DOHH2 (cell line): ENCODE measurements around the gene ALG12.

Experiments used
- H3F3A ChIP-seq: fragments of 200-600 bp; sonication (generic), shearing (Covaris generic); 2 replicates; pipeline ENCODE4 v1.6.0; 2016; ENCODE audit warnings: antibody characterized with exemption, mild to moderate bottlenecking; ENCODE audit not compliant: control insufficient read depth, insufficient read depth
- H3K27ac ChIP-seq: fragments of 200-600 bp; sonication (generic); 2 replicates; pipeline ENCODE4 v1.5.1; 2014; ENCODE audit warnings: low read depth, mild to moderate bottlenecking, low read length, moderate library complexity
- H3K27me3 ChIP-seq: fragments of 200-600 bp; sonication (generic); 2 replicates; pipeline ENCODE4 v1.6.1; 2014; ENCODE audit warnings: mild to moderate bottlenecking, low read length, mixed read lengths; ENCODE audit not compliant: control insufficient read depth
- H3K36me3 ChIP-seq: fragments of 200-600 bp; sonication (generic); 2 replicates; pipeline ENCODE4 v1.6.1; 2014; ENCODE audit warnings: mild to moderate bottlenecking, low read length, moderate library complexity, mixed read lengths; ENCODE audit not compliant: control insufficient read depth
- H3K4me1 ChIP-seq: fragments of 200-600 bp; sonication (generic); 2 replicates; pipeline ENCODE4 v1.6.1; 2014; ENCODE audit warnings: mild to moderate bottlenecking, low read length, mixed read lengths; ENCODE audit not compliant: control insufficient read depth
- H3K4me2 ChIP-seq: fragments of 200-600 bp; sonication (generic); 2 replicates; pipeline ENCODE4 v1.6.0; 2014; ENCODE audit warnings: mild to moderate bottlenecking, low read length, moderate library complexity
- H3K4me3 ChIP-seq: fragments of 200-600 bp; sonication (generic); 2 replicates; pipeline ENCODE4 v1.5.1; 2014; ENCODE audit warnings: mild to moderate bottlenecking, low read length, mixed read lengths
- H3K79me2 ChIP-seq: fragments of 200-600 bp; sonication (generic); 2 replicates; pipeline ENCODE4 v1.6.1; 2014; ENCODE audit warnings: mild to moderate bottlenecking, low read length, mixed read lengths; ENCODE audit not compliant: control insufficient read depth
- H3K9me2 ChIP-seq: fragments of 200-600 bp; sonication (generic); replicated peaks from 2 replicates; pipeline ENCODE4 v1.6.1; 2014; ENCODE audit warnings: mild to moderate bottlenecking, low read length, mixed read lengths; ENCODE audit not compliant: control insufficient read depth
- H3K9me3 ChIP-seq: fragments of 200-600 bp; sonication (generic); 2 replicates; pipeline ENCODE4 v1.6.1; 2014; ENCODE audit warnings: antibody characterized with exemption, low read length, mixed read lengths; ENCODE audit not compliant: control insufficient read depth, insufficient read depth
- H4K20me1 ChIP-seq: fragments of 200-600 bp; sonication (generic); 2 replicates; pipeline ENCODE4 v1.6.0; 2014; ENCODE audit warnings: low read depth, mild to moderate bottlenecking, antibody characterized with exemption, low read length, moderate library complexity; ENCODE audit not compliant: control insufficient read depth, insufficient read depth
- EZH2phosphoT487 ChIP-seq: fragments of 200-600 bp; sonication (generic); IDR thresholded peaks from 2 replicates; pipeline ENCODE4 v1.6.1; 2017; ENCODE audit warnings: borderline replicate concordance, mild to moderate bottlenecking, antibody characterized with exemption, low read length, moderate library complexity, mixed read lengths
- TF ChIP-seq, protein P1 (sequence below): fragments of 200-600 bp; sonication (generic); IDR thresholded peaks from one replicate; pipeline ENCODE4 v1.5.1; 2014; ENCODE audit warnings: antibody characterized with exemption, mild to moderate bottlenecking, low read depth, low read length; ENCODE audit not compliant: poor library complexity, severe bottlenecking

Gene ALG12

DNA sequence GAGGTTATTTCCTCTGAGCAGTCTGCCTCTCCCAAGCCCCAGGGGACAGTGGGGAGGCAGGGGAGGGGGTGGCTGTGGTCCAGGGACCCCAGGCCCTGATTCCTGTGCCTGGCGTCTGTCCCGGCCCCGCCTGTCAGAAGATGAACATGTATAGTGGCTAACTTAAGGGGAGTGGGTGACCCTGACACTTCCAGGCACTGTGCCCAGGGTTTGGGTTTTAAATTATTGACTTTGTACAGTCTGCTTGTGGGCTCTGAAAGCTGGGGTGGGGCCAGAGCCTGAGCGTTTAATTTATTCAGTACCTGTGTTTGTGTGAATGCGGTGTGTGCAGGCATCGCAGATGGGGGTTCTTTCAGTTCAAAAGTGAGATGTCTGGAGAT is 45.4 kb upstream of the ALG12 start:
- no peaks in the 10 kb centered on the region for H3K9me2 ChIP-seq
- H3K79me2 ChIP-seq, result peaks cover 46% of the 10 kb centered on the region
- peaks cover 18% of the 10 kb centered on the region for H3F3A ChIP-seq
- peaks cover 58% of the 10 kb centered on the region for H3K4me1 ChIP-seq
- H4K20me1 ChIP-seq, result peaks cover 21% of the 10 kb centered on the region
- no peaks in the 10 kb centered on the region for H3K27me3 ChIP-seq
- H3K4me3 ChIP-seq, result no peak overlapping the region
- H3K27ac ChIP-seq, result no peak overlapping the region
- peaks cover 40% of the 10 kb centered on the region for H3K36me3 ChIP-seq
- TF ChIP-seq, protein P1, sequence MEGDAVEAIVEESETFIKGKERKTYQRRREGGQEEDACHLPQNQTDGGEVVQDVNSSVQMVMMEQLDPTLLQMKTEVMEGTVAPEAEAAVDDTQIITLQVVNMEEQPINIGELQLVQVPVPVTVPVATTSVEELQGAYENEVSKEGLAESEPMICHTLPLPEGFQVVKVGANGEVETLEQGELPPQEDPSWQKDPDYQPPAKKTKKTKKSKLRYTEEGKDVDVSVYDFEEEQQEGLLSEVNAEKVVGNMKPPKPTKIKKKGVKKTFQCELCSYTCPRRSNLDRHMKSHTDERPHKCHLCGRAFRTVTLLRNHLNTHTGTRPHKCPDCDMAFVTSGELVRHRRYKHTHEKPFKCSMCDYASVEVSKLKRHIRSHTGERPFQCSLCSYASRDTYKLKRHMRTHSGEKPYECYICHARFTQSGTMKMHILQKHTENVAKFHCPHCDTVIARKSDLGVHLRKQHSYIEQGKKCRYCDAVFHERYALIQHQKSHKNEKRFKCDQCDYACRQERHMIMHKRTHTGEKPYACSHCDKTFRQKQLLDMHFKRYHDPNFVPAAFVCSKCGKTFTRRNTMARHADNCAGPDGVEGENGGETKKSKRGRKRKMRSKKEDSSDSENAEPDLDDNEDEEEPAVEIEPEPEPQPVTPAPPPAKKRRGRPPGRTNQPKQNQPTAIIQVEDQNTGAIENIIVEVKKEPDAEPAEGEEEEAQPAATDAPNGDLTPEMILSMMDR, result no peak
- no peak for TF ChIP-seq EZH2phosphoT487
- no peaks in the 10 kb centered on the region for H3K9me3 ChIP-seq
- peak overlapping the region; percentile 94 for H3K4me2 ChIP-seq

DNA sequence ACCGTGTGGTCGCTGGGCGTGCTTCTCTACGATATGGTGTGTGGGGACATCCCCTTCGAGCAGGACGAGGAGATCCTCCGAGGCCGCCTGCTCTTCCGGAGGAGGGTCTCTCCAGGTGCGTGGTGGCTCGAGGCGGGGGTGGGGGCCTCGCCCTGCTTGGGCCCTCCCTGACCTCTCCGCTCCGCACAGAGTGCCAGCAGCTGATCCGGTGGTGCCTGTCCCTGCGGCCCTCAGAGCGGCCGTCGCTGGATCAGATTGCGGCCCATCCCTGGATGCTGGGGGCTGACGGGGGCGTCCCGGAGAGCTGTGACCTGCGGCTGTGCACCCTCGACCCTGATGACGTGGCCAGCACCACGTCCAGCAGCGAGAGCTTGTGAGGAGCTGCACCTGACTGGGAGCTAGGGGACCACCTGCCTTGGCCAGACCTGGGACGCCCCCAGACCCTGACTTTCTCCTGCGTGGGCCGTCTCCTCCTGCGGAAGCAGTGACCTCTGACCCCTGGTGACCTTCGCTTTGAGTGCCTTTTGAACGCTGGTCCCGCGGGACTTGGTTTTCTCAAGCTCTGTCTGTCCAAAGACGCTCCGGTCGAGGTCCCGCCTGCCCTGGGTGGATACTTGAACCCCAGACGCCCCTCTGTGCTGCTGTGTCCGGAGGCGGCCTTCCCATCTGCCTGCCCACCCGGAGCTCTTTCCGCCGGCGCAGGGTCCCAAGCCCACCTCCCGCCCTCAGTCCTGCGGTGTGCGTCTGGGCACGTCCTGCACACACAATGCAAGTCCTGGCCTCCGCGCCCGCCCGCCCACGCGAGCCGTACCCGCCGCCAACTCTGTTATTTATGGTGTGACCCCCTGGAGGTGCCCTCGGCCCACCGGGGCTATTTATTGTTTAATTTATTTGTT is 44.8 kb upstream of the ALG12 start:
- TF ChIP-seq, protein P1, result no peak
- no peak for TF ChIP-seq EZH2phosphoT487
- Histone ChIP-seq H3K27ac (peak overlapping the region; percentile 67), H3K27me3 (no peaks in the 10 kb centered on the region), H3K4me3 (peak overlapping the region; percentile 98), H3K79me2 (peaks cover 46% of the 10 kb centered on the region), H4K20me1 (peaks cover 21% of the 10 kb centered on the region), H3K9me2 (no peaks in the 10 kb centered on the region), H3K4me2 (peak overlapping the region; percentile 94), H3F3A (peaks cover 18% of the 10 kb centered on the region), H3K9me3 (no peaks in the 10 kb centered on the region), H3K36me3 (peaks cover 40% of the 10 kb centered on the region), H3K4me1 (peaks cover 58% of the 10 kb centered on the region)

DNA sequence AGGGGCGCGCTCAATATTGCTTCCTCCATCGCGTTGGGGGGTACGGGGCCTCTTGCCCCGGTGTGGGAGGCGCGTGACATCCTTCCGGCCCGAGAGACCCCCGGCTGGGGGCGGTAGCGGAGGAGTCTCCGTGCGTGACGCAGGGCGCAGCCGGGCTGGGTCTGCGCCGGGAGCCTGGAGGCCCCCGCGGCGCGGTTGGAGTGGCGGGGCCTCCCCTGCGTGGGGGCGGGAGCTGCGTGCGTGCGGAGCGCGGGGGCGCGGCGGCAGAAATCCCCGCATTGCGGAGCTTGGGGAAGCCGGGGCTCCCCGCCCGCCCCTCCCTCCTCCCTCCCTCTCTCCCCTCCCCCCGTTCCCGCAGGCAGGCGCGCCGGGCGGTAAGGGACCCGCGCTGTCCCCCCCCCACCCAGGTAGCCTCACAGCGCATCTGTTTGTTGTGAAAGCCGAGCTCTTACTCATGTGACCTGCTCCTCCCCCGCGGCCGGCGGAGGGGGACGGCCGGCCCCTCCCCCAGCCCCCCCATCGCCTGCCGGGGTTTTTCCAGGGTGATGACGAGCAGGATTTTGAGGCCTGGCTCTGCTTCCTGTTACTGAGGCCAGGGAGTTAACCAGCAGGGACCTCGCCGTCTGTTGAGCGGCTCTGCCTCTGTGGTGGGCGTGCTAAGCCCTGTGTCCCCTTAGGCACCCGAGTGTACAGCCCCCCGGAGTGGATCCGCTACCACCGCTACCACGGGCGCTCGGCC is 43.9 kb upstream of the ALG12 start:
- H3K9me3 ChIP-seq, result no peaks in the 10 kb centered on the region
- peaks cover 40% of the 10 kb centered on the region for H3K36me3 ChIP-seq
- H3K9me2 ChIP-seq, result no peaks in the 10 kb centered on the region
- peak overlapping the region; percentile 94 for H3K4me2 ChIP-seq
- peak overlapping the region; percentile 98 for H3K4me3 ChIP-seq
- H3K27me3 ChIP-seq, result no peaks in the 10 kb centered on the region
- H3K27ac ChIP-seq, result peak overlapping the region; percentile 67
- peaks cover 18% of the 10 kb centered on the region for H3F3A ChIP-seq
- peaks cover 21% of the 10 kb centered on the region for H4K20me1 ChIP-seq
- TF ChIP-seq, protein P1, result no peak
- TF ChIP-seq EZH2phosphoT487, result no peak
- H3K79me2 ChIP-seq, result peaks cover 46% of the 10 kb centered on the region
- peaks cover 53% of the 10 kb centered on the region for H3K4me1 ChIP-seq
